HEK293 (cell line): Measurements from ENCODE around the gene ANKRD45.

ENCODE experiments used
- CTCF ChIA-PET: fragments of 350-600 bp; formaldehyde crosslinking; extraction: SDS; loops from one replicate; lab custom pipeline; 2021; ENCODE audit warnings: antibody characterized with exemption; lab: Yijun Ruan, JAX
- POLR2A ChIA-PET: fragments of 300-600 bp; formaldehyde crosslinking; extraction: SDS; loops from one replicate; lab custom pipeline; 2020; ENCODE audit warnings: antibody characterized with exemption, inconsistent platforms; lab: Yijun Ruan, JAX
- H3K27ac ChIP-seq: fragments of 200-500 bp; sonication (Bioruptor generic); 2 replicates; pipeline ENCODE4 v1.5.1; 2014; ENCODE audit warnings: low read depth, low read length, control low read depth, inconsistent platforms; ENCODE audit errors: extremely low read depth
- H3K36me3 ChIP-seq, 2 experiments: fragments of 200-500 bp in 1 of 2; sonication (Bioruptor generic) in 1 of 2; 1 replicate in 1 of 2; 2 replicates in 1 of 2; pipeline ENCODE4 v1.5.1; 2014 to 2017; ENCODE audit warnings: inconsistent platforms in 2 of 2, low read length in 2 of 2; ENCODE audit not compliant: control insufficient read depth in 2 of 2, insufficient read depth in 1 of 2
- H3K4me1 ChIP-seq: fragments of 200-500 bp; sonication (Bioruptor generic); 2 replicates; pipeline ENCODE4 v1.5.1; 2014; ENCODE audit warnings: mild to moderate bottlenecking, low read length, inconsistent platforms; ENCODE audit not compliant: control insufficient read depth, insufficient read depth
- H3K4me3 ChIP-seq: 2 replicates; pipeline ENCODE4 v1.5.1; 2011; ENCODE audit warnings: low read depth, mild to moderate bottlenecking, control low read depth, low read length, moderate library complexity
- H3K9me3 ChIP-seq: fragments of 200-500 bp; sonication (Bioruptor generic); 2 replicates; pipeline ENCODE4 v1.5.1; 2014; ENCODE audit warnings: low read depth, low read length, inconsistent platforms; ENCODE audit not compliant: control insufficient read depth, insufficient read depth
- KLF10 ChIP-seq: fragments of 450-650 bp; IDR thresholded peaks from 2 replicates; pipeline ENCODE4 v1.5.1; 2018; ENCODE audit warnings: missing biosample characterization, mild to moderate bottlenecking, missing genetic modification characterization
- KLF9 ChIP-seq: fragments of 450-650 bp; formaldehyde crosslinking; IDR thresholded peaks from 2 replicates; pipeline ENCODE4 v1.5.1; 2016; ENCODE audit warnings: missing biosample characterization, missing genetic modification characterization, low read depth
- ZEB2 ChIP-seq: fragments of 450-650 bp; formaldehyde crosslinking; IDR thresholded peaks from 2 replicates; pipeline ENCODE4 v1.5.1; 2016; ENCODE audit warnings: missing biosample characterization, missing genetic modification characterization
- ZFHX2 ChIP-seq: fragments of 450-650 bp; formaldehyde crosslinking; conservative IDR thresholded peaks from 2 replicates; pipeline ENCODE4 v1.5.1; 2016; ENCODE audit warnings: missing biosample characterization, missing genetic modification characterization
- ZFP3 ChIP-seq: fragments of 450-650 bp; formaldehyde crosslinking; IDR thresholded peaks from 2 replicates; pipeline ENCODE4 v1.5.1; 2016; ENCODE audit warnings: low read depth, missing biosample characterization, missing genetic modification characterization
- ZNF10 ChIP-seq: fragments of 450-650 bp; formaldehyde crosslinking; IDR thresholded peaks from 2 replicates; pipeline ENCODE4 v1.5.1; 2017; ENCODE audit warnings: missing biosample characterization, missing genetic modification characterization
- ZNF140 ChIP-seq: fragments of 450-650 bp; formaldehyde crosslinking; IDR thresholded peaks from 2 replicates; pipeline ENCODE4 v1.5.1; 2016; ENCODE audit warnings: missing biosample characterization, missing genetic modification characterization
- ZNF146 ChIP-seq: fragments of 450-650 bp; formaldehyde crosslinking; IDR thresholded peaks from 2 replicates; pipeline ENCODE4 v1.5.1; 2016; ENCODE audit warnings: missing biosample characterization, missing genetic modification characterization
- ZNF148 ChIP-seq: fragments of 450-650 bp; formaldehyde crosslinking; IDR thresholded peaks from 2 replicates; pipeline ENCODE4 v1.5.0; 2017; ENCODE audit warnings: missing biosample characterization, missing genetic modification characterization, borderline replicate concordance
- ZNF23 ChIP-seq: fragments of 450-650 bp; formaldehyde crosslinking; IDR thresholded peaks from 2 replicates; pipeline ENCODE4 v1.5.1; 2016; ENCODE audit warnings: missing biosample characterization, missing genetic modification characterization, borderline replicate concordance
- ZNF48 ChIP-seq: fragments of 450-650 bp; formaldehyde crosslinking; IDR thresholded peaks from 2 replicates; pipeline ENCODE4 v1.5.1; 2016; ENCODE audit warnings: missing biosample characterization, missing genetic modification characterization
- ZNF677 ChIP-seq: fragments of 450-650 bp; IDR thresholded peaks from 2 replicates; pipeline ENCODE4 v1.5.0; 2018; ENCODE audit warnings: missing biosample characterization, mild to moderate bottlenecking, missing genetic modification characterization, moderate library complexity
- TF ChIP-seq, protein P1 (sequence below): fragments of 450-650 bp; formaldehyde crosslinking; IDR thresholded peaks from 2 replicates; pipeline ENCODE4 v1.5.1; 2016; ENCODE audit warnings: missing biosample characterization, missing genetic modification characterization
- TF ChIP-seq, protein P2 (sequence below): fragments of 450-650 bp; formaldehyde crosslinking; IDR thresholded peaks from 2 replicates; pipeline ENCODE4 v1.5.1; 2016; ENCODE audit warnings: missing biosample characterization, missing genetic modification characterization
- TF ChIP-seq, protein P3 (sequence below): fragments of 450-650 bp; formaldehyde crosslinking; IDR thresholded peaks from 2 replicates; pipeline ENCODE4 v1.5.1; 2016; ENCODE audit warnings: missing biosample characterization, missing genetic modification characterization
- TF ChIP-seq, protein P4 (sequence below): fragments of 450-650 bp; formaldehyde crosslinking; IDR thresholded peaks from 2 replicates; pipeline ENCODE4 v1.5.1; 2017; ENCODE audit warnings: missing biosample characterization, missing genetic modification characterization
- TF ChIP-seq, protein P5 (sequence below): fragments of 450-650 bp; formaldehyde crosslinking; IDR thresholded peaks from 2 replicates; pipeline ENCODE4 v1.5.1; 2016; ENCODE audit warnings: missing biosample characterization, missing genetic modification characterization

ANKRD45 gene

GRCh38 chr1:173627269-173627668 is 42.4 kb downstream of the ANKRD45 start:
- CTCF ChIA-PET, result no interaction called here
- POLR2A ChIA-PET, result no interaction called here
- H3K36me3 ChIP-seq, result no peaks in the 10 kb centered on the region

More at GRCh38 chr1:173627269-173627668, 42.4 kb downstream of the ANKRD45 start:
- no peaks in the 10 kb centered on the region for H3K9me3 ChIP-seq
- H3K4me1 ChIP-seq, result no peaks in the 10 kb centered on the region
- no peak for TF ChIP-seq ZNF10 (tag by site-specific recombination)
- TF ChIP-seq, protein P1, sequence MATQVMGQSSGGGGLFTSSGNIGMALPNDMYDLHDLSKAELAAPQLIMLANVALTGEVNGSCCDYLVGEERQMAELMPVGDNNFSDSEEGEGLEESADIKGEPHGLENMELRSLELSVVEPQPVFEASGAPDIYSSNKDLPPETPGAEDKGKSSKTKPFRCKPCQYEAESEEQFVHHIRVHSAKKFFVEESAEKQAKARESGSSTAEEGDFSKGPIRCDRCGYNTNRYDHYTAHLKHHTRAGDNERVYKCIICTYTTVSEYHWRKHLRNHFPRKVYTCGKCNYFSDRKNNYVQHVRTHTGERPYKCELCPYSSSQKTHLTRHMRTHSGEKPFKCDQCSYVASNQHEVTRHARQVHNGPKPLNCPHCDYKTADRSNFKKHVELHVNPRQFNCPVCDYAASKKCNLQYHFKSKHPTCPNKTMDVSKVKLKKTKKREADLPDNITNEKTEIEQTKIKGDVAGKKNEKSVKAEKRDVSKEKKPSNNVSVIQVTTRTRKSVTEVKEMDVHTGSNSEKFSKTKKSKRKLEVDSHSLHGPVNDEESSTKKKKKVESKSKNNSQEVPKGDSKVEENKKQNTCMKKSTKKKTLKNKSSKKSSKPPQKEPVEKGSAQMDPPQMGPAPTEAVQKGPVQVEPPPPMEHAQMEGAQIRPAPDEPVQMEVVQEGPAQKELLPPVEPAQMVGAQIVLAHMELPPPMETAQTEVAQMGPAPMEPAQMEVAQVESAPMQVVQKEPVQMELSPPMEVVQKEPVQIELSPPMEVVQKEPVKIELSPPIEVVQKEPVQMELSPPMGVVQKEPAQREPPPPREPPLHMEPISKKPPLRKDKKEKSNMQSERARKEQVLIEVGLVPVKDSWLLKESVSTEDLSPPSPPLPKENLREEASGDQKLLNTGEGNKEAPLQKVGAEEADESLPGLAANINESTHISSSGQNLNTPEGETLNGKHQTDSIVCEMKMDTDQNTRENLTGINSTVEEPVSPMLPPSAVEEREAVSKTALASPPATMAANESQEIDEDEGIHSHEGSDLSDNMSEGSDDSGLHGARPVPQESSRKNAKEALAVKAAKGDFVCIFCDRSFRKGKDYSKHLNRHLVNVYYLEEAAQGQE, result no peak
- TF ChIP-seq, protein P2, sequence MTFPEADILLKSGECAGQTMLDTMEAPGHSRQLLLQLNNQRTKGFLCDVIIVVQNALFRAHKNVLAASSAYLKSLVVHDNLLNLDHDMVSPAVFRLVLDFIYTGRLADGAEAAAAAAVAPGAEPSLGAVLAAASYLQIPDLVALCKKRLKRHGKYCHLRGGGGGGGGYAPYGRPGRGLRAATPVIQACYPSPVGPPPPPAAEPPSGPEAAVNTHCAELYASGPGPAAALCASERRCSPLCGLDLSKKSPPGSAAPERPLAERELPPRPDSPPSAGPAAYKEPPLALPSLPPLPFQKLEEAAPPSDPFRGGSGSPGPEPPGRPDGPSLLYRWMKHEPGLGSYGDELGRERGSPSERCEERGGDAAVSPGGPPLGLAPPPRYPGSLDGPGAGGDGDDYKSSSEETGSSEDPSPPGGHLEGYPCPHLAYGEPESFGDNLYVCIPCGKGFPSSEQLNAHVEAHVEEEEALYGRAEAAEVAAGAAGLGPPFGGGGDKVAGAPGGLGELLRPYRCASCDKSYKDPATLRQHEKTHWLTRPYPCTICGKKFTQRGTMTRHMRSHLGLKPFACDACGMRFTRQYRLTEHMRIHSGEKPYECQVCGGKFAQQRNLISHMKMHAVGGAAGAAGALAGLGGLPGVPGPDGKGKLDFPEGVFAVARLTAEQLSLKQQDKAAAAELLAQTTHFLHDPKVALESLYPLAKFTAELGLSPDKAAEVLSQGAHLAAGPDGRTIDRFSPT (tag by site-specific recombination), result no peak
- TF ChIP-seq, protein P3, sequence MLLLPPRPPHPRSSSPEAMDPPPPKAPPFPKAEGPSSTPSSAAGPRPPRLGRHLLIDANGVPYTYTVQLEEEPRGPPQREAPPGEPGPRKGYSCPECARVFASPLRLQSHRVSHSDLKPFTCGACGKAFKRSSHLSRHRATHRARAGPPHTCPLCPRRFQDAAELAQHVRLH, result no peak
- TF ChIP-seq ZEB2 (tag by site-specific recombination), result no peak
- no peak for TF ChIP-seq ZNF23 (tag by site-specific recombination)
- no peak for TF ChIP-seq ZNF48 (tag by site-specific recombination)
- no peak for TF ChIP-seq ZNF677 (tag by site-specific recombination)
- no peak for TF ChIP-seq ZFP3 (tag by site-specific recombination)
- TF ChIP-seq ZFHX2 (tag by site-specific recombination), result no peak
- TF ChIP-seq, protein P4, sequence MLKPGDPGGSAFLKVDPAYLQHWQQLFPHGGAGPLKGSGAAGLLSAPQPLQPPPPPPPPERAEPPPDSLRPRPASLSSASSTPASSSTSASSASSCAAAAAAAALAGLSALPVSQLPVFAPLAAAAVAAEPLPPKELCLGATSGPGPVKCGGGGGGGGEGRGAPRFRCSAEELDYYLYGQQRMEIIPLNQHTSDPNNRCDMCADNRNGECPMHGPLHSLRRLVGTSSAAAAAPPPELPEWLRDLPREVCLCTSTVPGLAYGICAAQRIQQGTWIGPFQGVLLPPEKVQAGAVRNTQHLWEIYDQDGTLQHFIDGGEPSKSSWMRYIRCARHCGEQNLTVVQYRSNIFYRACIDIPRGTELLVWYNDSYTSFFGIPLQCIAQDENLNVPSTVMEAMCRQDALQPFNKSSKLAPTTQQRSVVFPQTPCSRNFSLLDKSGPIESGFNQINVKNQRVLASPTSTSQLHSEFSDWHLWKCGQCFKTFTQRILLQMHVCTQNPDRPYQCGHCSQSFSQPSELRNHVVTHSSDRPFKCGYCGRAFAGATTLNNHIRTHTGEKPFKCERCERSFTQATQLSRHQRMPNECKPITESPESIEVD (tag by site-specific recombination), result no peak
- TF ChIP-seq KLF10 (tag by site-specific recombination), result no peak
- TF ChIP-seq KLF9 (tag by site-specific recombination), result no peak
- TF ChIP-seq, protein P5, sequence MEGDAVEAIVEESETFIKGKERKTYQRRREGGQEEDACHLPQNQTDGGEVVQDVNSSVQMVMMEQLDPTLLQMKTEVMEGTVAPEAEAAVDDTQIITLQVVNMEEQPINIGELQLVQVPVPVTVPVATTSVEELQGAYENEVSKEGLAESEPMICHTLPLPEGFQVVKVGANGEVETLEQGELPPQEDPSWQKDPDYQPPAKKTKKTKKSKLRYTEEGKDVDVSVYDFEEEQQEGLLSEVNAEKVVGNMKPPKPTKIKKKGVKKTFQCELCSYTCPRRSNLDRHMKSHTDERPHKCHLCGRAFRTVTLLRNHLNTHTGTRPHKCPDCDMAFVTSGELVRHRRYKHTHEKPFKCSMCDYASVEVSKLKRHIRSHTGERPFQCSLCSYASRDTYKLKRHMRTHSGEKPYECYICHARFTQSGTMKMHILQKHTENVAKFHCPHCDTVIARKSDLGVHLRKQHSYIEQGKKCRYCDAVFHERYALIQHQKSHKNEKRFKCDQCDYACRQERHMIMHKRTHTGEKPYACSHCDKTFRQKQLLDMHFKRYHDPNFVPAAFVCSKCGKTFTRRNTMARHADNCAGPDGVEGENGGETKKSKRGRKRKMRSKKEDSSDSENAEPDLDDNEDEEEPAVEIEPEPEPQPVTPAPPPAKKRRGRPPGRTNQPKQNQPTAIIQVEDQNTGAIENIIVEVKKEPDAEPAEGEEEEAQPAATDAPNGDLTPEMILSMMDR, result no peak
- TF ChIP-seq ZNF148, result no peak
- no peak for TF ChIP-seq ZNF146
- no peak for TF ChIP-seq ZNF140 (tag by site-specific recombination)
- TF ChIP-seq, all 188 proteins: peak for 0
- H3K4me3 ChIP-seq, result no peak overlapping the region
- H3K27ac ChIP-seq, result no peak overlapping the region
